Endothelial cell of umbilical vein (primary cell): ENCODE measurements around the gene KCNQ1OT1. TPM values are rescaled to one million over a fixed set of nuclear protein-coding genes. Genes with fewer than 3 reads are reported as not detected.

ENCODE experiments used
- BruUV-seq: library from RNA; stranded (reverse); fragments of 400-500 nt; replicated peaks from 2 replicates; lab custom pipeline; 2021; lab: Mats Ljungman, UMichigan
- CTCF ChIA-PET: fragments of 300-600, 350-600 bp; sonication (Branson Sonifier 250); formaldehyde crosslinking; loops from one replicate; lab custom pipeline; 2021; ENCODE audit warnings: antibody characterized with exemption, inconsistent platforms; lab: Charles Lee
- POLR2A ChIA-PET: fragments of 300-600, 350-600 bp; sonication (Branson Sonifier 250); formaldehyde crosslinking; loops from one replicate; lab custom pipeline; 2021; ENCODE audit warnings: antibody characterized with exemption, inconsistent platforms; lab: Charles Lee
- DNase-seq: peaks from one replicate; pipeline ENCODE4 v3.0.0-alpha.2; 2011; ENCODE audit warnings: low read depth, low spot score
- FAIRE-seq: peaks from 2 replicates; lab custom pipeline; 2011; peaks lifted over from hg19 to GRCh38; lab: Jason Lieb, UNC
- H2AFZ ChIP-seq: 2 replicates; pipeline ENCODE4 v1.6.0; 2012; ENCODE audit warnings: low read depth, low read length, control low read depth, inconsistent platforms
- H3K27ac ChIP-seq: 2 replicates; pipeline ENCODE4 v1.5.1; 2011; ENCODE audit warnings: low read depth, mild to moderate bottlenecking, control low read depth, low read length, moderate library complexity; ENCODE audit not compliant: insufficient read depth
- H3K27me3 ChIP-seq, 2 experiments: 2 replicates each; pipeline versions ENCODE4 v1.6.0 to v1.6.1; 2011; ENCODE audit warnings: low read length in 2 of 2, mixed read lengths in 1 of 2; ENCODE audit not compliant: control insufficient read depth in 2 of 2, insufficient read depth in 2 of 2
- H3K36me3 ChIP-seq, 2 experiments: 2 replicates in 1 of 2; 3 replicates in 1 of 2; pipeline ENCODE4 v1.5.1; 2011; ENCODE audit warnings: low read length in 2 of 2, mild to moderate bottlenecking in 1 of 2, moderate library complexity in 1 of 2; ENCODE audit not compliant: control insufficient read depth in 2 of 2, insufficient read depth in 2 of 2; ENCODE audit errors: extremely low read depth in 1 of 2
- H3K4me1 ChIP-seq: 3 replicates; pipeline ENCODE4 v1.5.1; 2011; ENCODE audit warnings: mild to moderate bottlenecking, low read length; ENCODE audit not compliant: control insufficient read depth, insufficient read depth; ENCODE audit errors: extremely low read depth
- H3K4me2 ChIP-seq: 2 replicates; pipeline ENCODE4 v1.6.1; 2011; ENCODE audit warnings: low read length, control low read depth, mixed read lengths; ENCODE audit not compliant: insufficient read depth
- H3K4me3 ChIP-seq, 3 experiments: fragments of 200-600 bp in 1 of 3; sonication (generic), shearing (Covaris generic) in 1 of 3; replicated peaks in 1 of 3; 2 replicates each; pipeline ENCODE4 v1.5.1; 2011 to 2016; ENCODE audit warnings: control low read depth in 3 of 3, low read length in 3 of 3, mild to moderate bottlenecking in 2 of 3, inconsistent platforms in 1 of 3, low read depth in 1 of 3, moderate library complexity in 1 of 3; ENCODE audit not compliant: insufficient read depth in 1 of 3
- H3K79me2 ChIP-seq: 2 replicates; pipeline ENCODE4 v1.6.0; 2012; ENCODE audit warnings: low read length, inconsistent platforms; ENCODE audit not compliant: control insufficient read depth, insufficient read depth
- H3K9ac ChIP-seq: replicated peaks from 2 replicates; pipeline ENCODE3; 2011; ENCODE audit warnings: low read length, control low read depth; ENCODE audit not compliant: insufficient read depth; ENCODE audit errors: extremely low read depth
- H3K9me1 ChIP-seq: replicated peaks from 3 replicates; pipeline ENCODE4 v1.6.0; 2011; ENCODE audit warnings: mild to moderate bottlenecking, low read length; ENCODE audit not compliant: control insufficient read depth, insufficient read depth; ENCODE audit errors: extremely low read depth
- H3K9me3 ChIP-seq: replicated peaks from 2 replicates; pipeline ENCODE4 v1.5.1; 2012; ENCODE audit warnings: low read length, inconsistent platforms; ENCODE audit not compliant: control insufficient read depth, insufficient read depth
- H4K20me1 ChIP-seq: replicated peaks from 2 replicates; pipeline ENCODE3; 2011; ENCODE audit warnings: mild to moderate bottlenecking, low read length; ENCODE audit not compliant: control insufficient read depth, insufficient read depth; ENCODE audit errors: extremely low read depth
- EZH2 ChIP-seq: IDR thresholded peaks from 2 replicates; pipeline ENCODE4 v1.6.1; 2012; ENCODE audit warnings: borderline replicate concordance, low read depth, mild to moderate bottlenecking, moderate library complexity, low read length, inconsistent platforms; ENCODE audit not compliant: severe bottlenecking
- FOS ChIP-seq: IDR thresholded peaks from 2 replicates; pipeline ENCODE4 v1.6.1; 2011; ENCODE audit warnings: mild to moderate bottlenecking, low read length, moderate library complexity, borderline replicate concordance; ENCODE audit not compliant: insufficient read depth
- GATA2 ChIP-seq: IDR thresholded peaks from 2 replicates; pipeline ENCODE4 v1.7.0; 2011; ENCODE audit warnings: low read depth, mild to moderate bottlenecking, moderate library complexity, mixed read lengths, low read length; ENCODE audit not compliant: insufficient read length, insufficient read depth
- JUN ChIP-seq: IDR thresholded peaks from 2 replicates; pipeline ENCODE4 v1.6.1; 2011; ENCODE audit warnings: borderline replicate concordance, low read depth; ENCODE audit not compliant: insufficient read length, insufficient read depth
- MYC ChIP-seq: IDR thresholded peaks from one replicate; pipeline ENCODE4 v1.6.1; 2011; ENCODE audit warnings: mild to moderate bottlenecking, low read depth, low read length
- POLR2A ChIP-seq: IDR thresholded peaks from 2 replicates; pipeline ENCODE4 v1.6.1; 2012; ENCODE audit warnings: low read depth, mild to moderate bottlenecking, control low read depth, low read length
- POLR2AphosphoS5 ChIP-seq: IDR thresholded peaks from 2 replicates; pipeline ENCODE4 v1.6.1; 2012; ENCODE audit warnings: low read depth, mild to moderate bottlenecking, control low read depth, low read length, moderate library complexity; ENCODE audit not compliant: insufficient read depth
- dilution Hi-C: fragments of 300-500 bp; cut with MboI; formaldehyde crosslinking; loops from one replicate; pipeline ENCODE4 v1.15.0; 2019; ENCODE audit warnings: low sequenced_read_pairs; ENCODE audit not compliant: extremely low pct_ligation_motif_present
- intact Hi-C: fragments of 100-400 bp; cut with micrococcal nuclease; formaldehyde crosslinking; loops from one replicate; pipeline ENCODE4 v1.10.0; 2022
- polyA plus RNA-seq, 4 experiments: library from polyadenylated mRNA; depleted of rRNA in 3 of 4; stranded (reverse) in 3 of 4; unstranded in 1 of 4; fragments of >200 nt; gene quantifications; 2 replicates each; pipeline versions ENCODE4 v1.2.1 to v1.2.3, GENCODE V29; 2011 to 2012; ENCODE audit warnings: missing spikeins in 1 of 4
- total RNA-seq: library from RNA; stranded (reverse); gene quantifications from 2 replicates; pipeline ENCODE4 v1.2.3, GENCODE V29; 2021
- TF ChIP-seq, protein P1 (sequence below), 2 donors: IDR thresholded peaks; 1 replicate in 1 of 2; 2 replicates in 1 of 2; pipeline ENCODE4 v1.5.1; 2011; ENCODE audit warnings: low read length in 2 of 2, mild to moderate bottlenecking in 2 of 2, moderate library complexity in 2 of 2, control low read depth in 1 of 2, inconsistent platforms in 1 of 2, low read depth in 1 of 2; ENCODE audit not compliant: insufficient read depth in 1 of 2; ENCODE audit errors: extremely low read depth in 1 of 2
- TF ChIP-seq, protein P2 (sequence below): IDR thresholded peaks from 2 replicates; pipeline ENCODE4 v1.6.1; 2011; ENCODE audit not compliant: insufficient read depth, insufficient read length

Gene KCNQ1OT1
- total and polyA plus RNA-seq, 2 donors (not counting 3 experiments of a cell fraction or from before 2014, with no cell fraction given), result 0.11 to 1.8 TPM

DNA sequence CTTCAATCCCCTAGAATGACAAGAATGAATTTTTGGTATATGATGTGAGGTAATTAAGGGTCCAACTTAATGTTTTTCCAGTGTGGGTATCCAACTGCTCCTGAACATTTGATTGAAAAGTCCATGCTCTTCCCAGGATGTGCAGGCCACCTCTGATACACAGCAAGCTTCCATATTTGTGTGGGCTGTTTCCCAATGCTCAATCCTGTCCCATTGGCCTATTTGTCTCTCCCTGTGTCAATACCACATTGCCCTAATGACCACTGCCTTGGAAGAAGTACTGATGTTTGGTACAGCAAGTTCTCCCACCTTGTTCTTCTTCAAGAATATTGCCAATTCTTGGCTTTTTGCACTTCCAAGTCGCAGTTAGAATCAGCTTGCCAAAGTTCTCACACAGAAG is 42.9 kb downstream of the KCNQ1OT1 start:
- H3K4me3 ChIP-seq, result no peak overlapping the region
- intact Hi-C loops (no loop called here), dilution Hi-C loops (no loop called here)
- no peaks in the 10 kb centered on the region for H4K20me1 ChIP-seq
- H3K36me3 ChIP-seq, result no peaks in the 10 kb centered on the region
- CTCF ChIA-PET, result no interaction called here
- no peak overlapping the region for H2AFZ ChIP-seq
- BruUV-seq, result no TSS peak
- DNase-seq (no peak), FAIRE-seq (no peak)
- H3K27ac ChIP-seq, result no peak overlapping the region
- H3K4me1 ChIP-seq, result no peaks in the 10 kb centered on the region
- POLR2A ChIA-PET, result no interaction called here
- H3K9me3 ChIP-seq, result peaks cover 3% of the 10 kb centered on the region
- TF ChIP-seq FOS (no peak), GATA2 (no peak), POLR2AphosphoS5 (no peak), MYC (no peak), JUN (no peak), POLR2A (no peak), EZH2 (no peak)
- TF ChIP-seq, protein P1, sequence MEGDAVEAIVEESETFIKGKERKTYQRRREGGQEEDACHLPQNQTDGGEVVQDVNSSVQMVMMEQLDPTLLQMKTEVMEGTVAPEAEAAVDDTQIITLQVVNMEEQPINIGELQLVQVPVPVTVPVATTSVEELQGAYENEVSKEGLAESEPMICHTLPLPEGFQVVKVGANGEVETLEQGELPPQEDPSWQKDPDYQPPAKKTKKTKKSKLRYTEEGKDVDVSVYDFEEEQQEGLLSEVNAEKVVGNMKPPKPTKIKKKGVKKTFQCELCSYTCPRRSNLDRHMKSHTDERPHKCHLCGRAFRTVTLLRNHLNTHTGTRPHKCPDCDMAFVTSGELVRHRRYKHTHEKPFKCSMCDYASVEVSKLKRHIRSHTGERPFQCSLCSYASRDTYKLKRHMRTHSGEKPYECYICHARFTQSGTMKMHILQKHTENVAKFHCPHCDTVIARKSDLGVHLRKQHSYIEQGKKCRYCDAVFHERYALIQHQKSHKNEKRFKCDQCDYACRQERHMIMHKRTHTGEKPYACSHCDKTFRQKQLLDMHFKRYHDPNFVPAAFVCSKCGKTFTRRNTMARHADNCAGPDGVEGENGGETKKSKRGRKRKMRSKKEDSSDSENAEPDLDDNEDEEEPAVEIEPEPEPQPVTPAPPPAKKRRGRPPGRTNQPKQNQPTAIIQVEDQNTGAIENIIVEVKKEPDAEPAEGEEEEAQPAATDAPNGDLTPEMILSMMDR (IDR thresholded peaks at IDR 0.05; ENCODE audit: extremely low read depth in 1 of 2, insufficient read depth in 1 of 2, low read depth in 1 of 2, low read length in 2 of 2), result no peak
- TF ChIP-seq, protein P2, sequence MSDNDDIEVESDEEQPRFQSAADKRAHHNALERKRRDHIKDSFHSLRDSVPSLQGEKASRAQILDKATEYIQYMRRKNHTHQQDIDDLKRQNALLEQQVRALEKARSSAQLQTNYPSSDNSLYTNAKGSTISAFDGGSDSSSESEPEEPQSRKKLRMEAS, result no peak
- no peak overlapping the region for H3K4me2 ChIP-seq
- no peaks in the 10 kb centered on the region for H3K9me1 ChIP-seq
- H3K79me2 ChIP-seq, result no peaks in the 10 kb centered on the region
- no peak overlapping the region for H3K9ac ChIP-seq
- H3K27me3 ChIP-seq, result no peaks in the 10 kb centered on the region
